GM21825 (cell line): ENCODE data around the gene SPDYE3.
A peak's percentile ranks its signal among the peaks of the same experiment; 100 is the strongest.

Experiments used
- ATAC-seq: cut with Tn5 transposase; IDR thresholded peaks from one replicate; pipeline ENCODE4 v1.9.1; 2021; ENCODE audit warnings: mild to moderate bottlenecking, moderate library complexity; ENCODE audit not compliant: unreplicated experiment

The SPDYE3 gene

DNA sequence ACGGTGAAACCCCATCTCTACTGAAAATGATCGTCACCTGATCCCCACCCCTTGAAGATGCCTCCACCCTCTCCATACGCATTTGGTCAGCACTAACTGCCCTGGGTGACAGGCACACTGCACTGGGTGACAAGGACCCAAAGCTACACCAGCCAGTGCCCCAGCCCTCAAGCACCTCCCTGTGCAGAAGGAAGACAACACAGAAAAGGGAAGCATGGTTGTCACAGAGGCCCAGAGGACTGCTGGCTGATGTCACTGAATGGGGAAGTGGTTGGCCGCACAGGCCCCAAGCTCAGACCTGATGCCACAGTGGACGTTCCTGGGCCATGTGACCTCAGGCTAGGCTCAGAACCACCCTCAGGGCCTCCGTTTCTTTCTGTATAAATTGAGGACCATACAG, 61.6 kb downstream of the SPDYE3 start:
- ATAC-seq: peak; percentile 52

- ATAC-seq: no peak
Observed at GRCh38 chr7:100370303-100370702, 62.8 kb downstream of the SPDYE3 start.

- ATAC-seq: no peak
Observed at GRCh38 chr7:100370746-100371145, 63.2 kb downstream of the SPDYE3 start.

- no peak for ATAC-seq
Observed at GRCh38 chr7:100371561-100372171, 64.2 kb downstream of the SPDYE3 start.
